ENCODE results near the gene PAPPA. TPM values are rescaled to one million over a fixed set of nuclear protein-coding genes. Genes with fewer than 3 reads are reported as not detected.

The PAPPA gene
- total and polyA plus RNA-seq, 12 donors: 0.22 to 23.9 (median 5.7) TPM

- no peaks in the 10 kb centered on the region for H3K4me1 ChIP-seq (replicated peaks in 1 of 2)
- H3K36me3 ChIP-seq (replicated peaks in 1 of 2): no peaks in the 10 kb centered on the region
- TF ChIP-seq POLR2A (IDR thresholded peaks at IDR 0.05) (no peak), CTCF (IDR thresholded peaks at IDR 0.05) (no peak)
- H3K27me3 ChIP-seq: no peaks in the 10 kb centered on the region
- no peak for DNase-seq
- no peak overlapping the region for H3K4me3 ChIP-seq
- intact Hi-C loops (cut with DNase I): no loop called here
- no peaks in the 10 kb centered on the region for H3K9me3 ChIP-seq (replicated peaks in 1 of 3)
- WGBS, 4 donors: 64 to 95% (median 92%) methylated on average over 1 of the region's 1 CpG
- H3K27ac ChIP-seq: no peak overlapping the region
Measured at GRCh38 chr9:116280529-116280928, 126.9 kb downstream of the PAPPA start.

DNA sequence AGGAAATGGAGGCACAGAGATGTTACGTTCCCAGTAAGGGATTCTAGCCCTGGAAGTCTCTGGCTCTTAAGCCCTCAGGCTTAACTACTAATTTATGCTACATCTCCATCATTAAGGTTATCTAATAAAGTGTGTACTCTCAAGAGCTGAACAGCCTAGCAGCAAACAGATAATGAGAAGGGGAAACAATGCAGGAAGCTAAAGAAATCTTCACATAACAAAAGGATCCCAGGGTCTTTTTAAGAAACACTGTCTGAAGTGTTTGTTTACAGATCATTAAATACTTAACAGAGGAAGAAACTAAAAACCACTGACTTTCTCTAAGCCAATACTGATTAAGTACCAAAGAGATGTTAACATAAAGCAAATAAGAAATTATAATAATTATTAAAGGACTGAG, 129.0 kb downstream of the PAPPA start:
- no peak for TF ChIP-seq POLR2A (IDR thresholded peaks at IDR 0.05)
- TF ChIP-seq CTCF (IDR thresholded peaks at IDR 0.05): no peak
- no peak for DNase-seq
- no peaks in the 10 kb centered on the region for H3K27me3 ChIP-seq
- H3K4me3 ChIP-seq: no peak overlapping the region
- intact Hi-C loops (cut with DNase I): no loop called here
- H3K36me3 ChIP-seq (replicated peaks in 1 of 2): no peaks in the 10 kb centered on the region
- no peaks in the 10 kb centered on the region for H3K4me1 ChIP-seq (replicated peaks in 1 of 2)
- H3K9me3 ChIP-seq (replicated peaks in 1 of 3): no peaks in the 10 kb centered on the region
- 75 to 91% (median 90%) methylated on average over 1 of the region's 1 CpG for WGBS, 4 donors
- no peak overlapping the region for H3K27ac ChIP-seq

- H3K9me3 ChIP-seq (replicated peaks in 1 of 3): no peaks in the 10 kb centered on the region
- H3K27me3 ChIP-seq: no peaks in the 10 kb centered on the region
- no peaks in the 10 kb centered on the region for H3K4me1 ChIP-seq (replicated peaks in 1 of 2)
- intact Hi-C loops (cut with DNase I): no loop called here
- TF ChIP-seq POLR2A (IDR thresholded peaks at IDR 0.05) (no peak), CTCF (IDR thresholded peaks at IDR 0.05) (no peak)
- no peak for DNase-seq
- no peak overlapping the region for H3K27ac ChIP-seq
- 64 to 73% (median 70%) methylated on average over 6 of the region's 6 CpGs for WGBS, 4 donors
- H3K36me3 ChIP-seq (replicated peaks in 1 of 2): no peaks in the 10 kb centered on the region
- no peak overlapping the region for H3K4me3 ChIP-seq
Measured at GRCh38 chr9:116284518-116284917, 130.9 kb downstream of the PAPPA start.

DNA sequence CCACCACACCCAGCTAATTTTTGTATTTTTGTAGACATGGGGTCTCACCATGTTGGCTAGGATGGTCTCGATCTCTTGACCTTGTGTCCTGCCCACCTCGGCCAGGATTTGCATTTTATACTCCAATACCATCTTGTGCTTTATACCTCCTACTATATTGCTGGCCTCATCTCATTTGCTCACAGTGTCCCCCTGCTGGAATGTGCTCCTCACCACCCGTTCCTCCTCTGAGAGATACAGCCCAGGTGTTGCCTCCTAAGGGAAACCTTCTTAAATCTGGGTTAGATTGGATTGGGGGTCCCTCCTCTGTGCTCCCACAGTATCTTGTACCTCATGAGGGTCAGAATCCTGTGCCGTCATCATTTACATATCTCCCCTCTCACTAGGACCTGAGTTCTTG, 131.7 kb downstream of the PAPPA start:
- no peaks in the 10 kb centered on the region for H3K27me3 ChIP-seq

More for the DNA sequence above, 131.7 kb downstream of the PAPPA start:
- H3K36me3 ChIP-seq (replicated peaks in 1 of 2): no peaks in the 10 kb centered on the region
- H3K4me3 ChIP-seq: no peak overlapping the region
- H3K4me1 ChIP-seq (replicated peaks in 1 of 2): no peaks in the 10 kb centered on the region
- H3K9me3 ChIP-seq (replicated peaks in 1 of 3): no peaks in the 10 kb centered on the region
- TF ChIP-seq CTCF (IDR thresholded peaks at IDR 0.05) (no peak), POLR2A (IDR thresholded peaks at IDR 0.05) (no peak)
- no peak overlapping the region for H3K27ac ChIP-seq
- 77 to 86% (median 82%) methylated on average over 4 of the region's 4 CpGs for WGBS, 4 donors
- no peak for DNase-seq
- intact Hi-C loops (cut with DNase I): no loop called here

Data from adrenal gland (tissue), 12 donors.